T-helper 1 cell treated with Interleukin-12 subunit alpha and Interleukin-12 subunit beta and Interleukin-4 antibody, amounts not matched to agents 30 μg/mL and 1 μg/mL, for 36 hours (primary cell): ENCODE data around the gene SLC13A2.

Experiments used
- H3K27ac Mint-ChIP-seq: one replicate; pipeline ENCODE4 v1.8.0; 2021; ENCODE audit warnings: mild to moderate bottlenecking, mixed read lengths
- H3K27me3 Mint-ChIP-seq: one replicate; pipeline ENCODE4 v1.8.0; 2021; ENCODE audit warnings: low read depth, mixed read lengths
- H3K36me3 Mint-ChIP-seq: one replicate; pipeline ENCODE4 v1.8.0; 2021; ENCODE audit warnings: low read depth, mixed read lengths
- H3K4me1 Mint-ChIP-seq: one replicate; pipeline ENCODE4 v1.8.0; 2021; ENCODE audit warnings: low read depth, mixed read lengths
- H3K4me3 Mint-ChIP-seq: one replicate; pipeline ENCODE4 v1.8.0; 2021; ENCODE audit warnings: mild to moderate bottlenecking, moderate library complexity, mixed read lengths
- H3K9me3 Mint-ChIP-seq: one replicate; pipeline ENCODE4 v1.8.0; 2021; ENCODE audit warnings: mixed read lengths

The SLC13A2 gene

DNA sequence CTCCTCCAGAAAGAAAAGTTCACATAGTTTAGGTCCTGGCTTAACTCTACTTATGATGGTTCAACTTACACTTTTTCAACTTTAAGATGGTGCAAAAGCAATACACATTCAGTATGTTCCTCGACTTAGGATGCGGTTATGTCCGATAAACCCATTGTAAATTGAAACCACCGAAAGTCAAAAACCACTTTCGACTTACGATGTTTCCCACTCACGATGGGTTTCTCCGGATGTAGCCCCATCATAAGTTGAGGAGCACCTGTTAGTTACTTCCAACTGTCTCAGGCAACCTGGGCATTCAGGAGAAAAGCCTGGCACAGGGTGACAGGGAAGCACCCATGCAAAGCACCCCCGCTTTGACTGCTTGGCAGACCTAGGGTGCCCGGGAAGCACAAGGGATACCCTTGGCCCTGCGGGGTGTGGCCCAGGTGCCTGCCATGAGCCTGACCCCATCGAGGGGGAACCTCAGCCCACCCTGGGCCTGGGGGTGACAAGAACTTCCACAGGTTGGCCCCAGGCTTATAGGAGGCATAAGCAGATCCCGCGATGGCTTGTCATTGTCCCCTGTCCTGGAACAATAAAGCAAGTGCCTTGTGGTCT, 65.0 kb downstream of the SLC13A2 start:
- H3K4me1 Mint-ChIP-seq: no peaks in the 10 kb centered on the region
- no peaks in the 10 kb centered on the region for H3K27me3 Mint-ChIP-seq
- no peak overlapping the region for H3K4me3 Mint-ChIP-seq
- no peaks in the 10 kb centered on the region for H3K36me3 Mint-ChIP-seq
- H3K27ac Mint-ChIP-seq: no peak overlapping the region
- H3K9me3 Mint-ChIP-seq: no peaks in the 10 kb centered on the region

DNA sequence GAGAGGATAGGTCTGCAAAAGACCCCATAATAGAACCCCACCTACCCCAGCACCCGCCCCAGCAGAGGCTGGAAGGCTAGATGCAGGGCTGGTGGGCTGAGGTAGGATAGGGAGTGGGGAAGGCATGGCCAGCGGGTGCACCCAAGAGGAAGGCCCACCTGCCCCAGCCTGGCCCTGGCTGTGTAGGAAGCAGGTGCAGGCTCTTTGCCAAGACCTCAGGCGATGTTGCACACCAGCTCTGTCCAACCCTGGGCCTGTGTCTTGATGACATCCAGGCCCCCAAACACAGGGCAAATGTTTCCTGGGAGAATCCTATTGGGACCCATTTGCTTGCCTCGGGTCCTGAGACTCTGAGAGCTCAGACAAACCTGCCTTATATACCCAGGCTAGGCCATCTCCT, 66.8 kb downstream of the SLC13A2 start:
- H3K27me3 Mint-ChIP-seq: no peaks in the 10 kb centered on the region
- H3K36me3 Mint-ChIP-seq: peaks cover 1% of the 10 kb centered on the region
- no peak overlapping the region for H3K27ac Mint-ChIP-seq
- no peak overlapping the region for H3K4me3 Mint-ChIP-seq
- H3K9me3 Mint-ChIP-seq: no peaks in the 10 kb centered on the region
- H3K4me1 Mint-ChIP-seq: no peaks in the 10 kb centered on the region

DNA sequence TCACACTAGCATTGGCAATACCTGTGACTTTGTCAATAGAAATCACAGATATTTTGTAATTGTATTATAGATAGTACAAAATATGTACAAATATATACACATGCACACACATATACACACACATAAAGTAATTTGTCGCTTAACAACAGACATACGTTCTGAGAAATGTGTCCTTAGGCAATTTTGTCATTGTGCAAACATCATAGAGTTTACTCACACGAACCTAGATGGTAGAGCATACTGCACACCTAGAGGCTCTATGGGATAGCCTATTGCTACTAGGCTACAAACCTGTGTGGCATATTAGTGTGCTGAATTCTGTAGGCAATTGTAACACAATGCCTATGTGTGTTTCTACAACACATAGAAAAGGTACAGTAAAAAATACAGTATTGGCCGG, 68.0 kb downstream of the SLC13A2 start:
- no peak overlapping the region for H3K27ac Mint-ChIP-seq
- H3K4me1 Mint-ChIP-seq: peaks cover 2% of the 10 kb centered on the region
- H3K27me3 Mint-ChIP-seq: no peaks in the 10 kb centered on the region
- H3K36me3 Mint-ChIP-seq: peaks cover 5% of the 10 kb centered on the region
- no peaks in the 10 kb centered on the region for H3K9me3 Mint-ChIP-seq
- H3K4me3 Mint-ChIP-seq: no peak overlapping the region

DNA sequence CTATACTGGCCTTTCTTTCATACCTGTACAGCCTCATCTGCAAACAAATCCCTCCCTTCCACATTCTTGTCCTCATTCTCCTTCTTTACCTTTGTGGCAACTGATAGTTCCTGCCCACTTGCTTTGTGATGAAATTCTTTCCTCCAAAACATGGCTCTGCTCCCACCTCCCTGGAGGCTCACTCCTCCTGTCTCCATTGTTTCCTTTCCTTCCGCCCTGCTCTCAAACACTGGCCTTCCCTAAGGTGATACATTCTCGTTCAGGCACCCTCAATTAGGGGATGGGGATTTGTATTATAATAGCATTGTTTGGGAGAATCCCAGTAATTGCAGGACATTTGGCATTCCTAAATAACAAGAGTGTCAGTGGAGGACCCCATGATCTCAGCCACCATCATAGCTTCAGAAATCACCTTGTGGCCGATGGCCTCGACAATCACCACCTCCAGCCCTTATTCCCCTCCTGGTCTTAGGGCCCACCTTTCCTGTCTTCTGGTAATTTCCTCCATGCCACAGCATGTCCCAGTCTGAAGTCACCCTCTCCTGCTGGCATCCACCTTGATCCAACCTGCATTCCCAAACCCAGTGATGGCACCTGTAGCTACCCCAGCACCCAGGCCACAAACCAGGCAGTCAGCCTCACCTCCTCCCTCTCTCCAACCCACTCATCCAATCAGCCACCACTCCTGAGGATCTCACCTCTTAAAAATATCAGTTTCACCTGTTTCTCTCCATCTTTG, 71.1 kb downstream of the SLC13A2 start:
- Mint-ChIP-seq H3K27ac (no peak overlapping the region), H3K36me3 (peaks cover 18% of the 10 kb centered on the region), H3K9me3 (no peaks in the 10 kb centered on the region), H3K4me1 (peaks cover 21% of the 10 kb centered on the region), H3K27me3 (no peaks in the 10 kb centered on the region), H3K4me3 (no peak overlapping the region)

DNA sequence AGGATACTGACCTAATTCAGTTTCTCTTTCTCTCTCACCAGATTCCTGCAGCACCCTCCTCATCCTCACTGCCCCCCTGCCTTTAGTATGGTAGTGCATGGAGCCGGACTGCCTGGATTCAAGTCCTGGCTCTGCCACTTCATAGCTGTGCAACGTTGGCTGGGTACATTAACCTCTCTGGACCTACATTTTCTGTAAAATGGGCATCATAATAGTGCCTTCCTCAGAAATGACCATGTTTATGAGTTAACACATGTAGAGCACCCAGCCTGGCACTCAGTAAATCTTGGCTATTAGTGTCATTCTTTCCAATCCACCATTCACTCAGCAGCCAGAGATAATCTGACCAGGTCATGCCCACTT, 71.7 kb downstream of the SLC13A2 start:
- Mint-ChIP-seq H3K27ac (no peak overlapping the region), H3K4me3 (no peak overlapping the region), H3K27me3 (no peaks in the 10 kb centered on the region), H3K4me1 (peaks cover 25% of the 10 kb centered on the region), H3K36me3 (peaks cover 18% of the 10 kb centered on the region), H3K9me3 (no peaks in the 10 kb centered on the region)

DNA sequence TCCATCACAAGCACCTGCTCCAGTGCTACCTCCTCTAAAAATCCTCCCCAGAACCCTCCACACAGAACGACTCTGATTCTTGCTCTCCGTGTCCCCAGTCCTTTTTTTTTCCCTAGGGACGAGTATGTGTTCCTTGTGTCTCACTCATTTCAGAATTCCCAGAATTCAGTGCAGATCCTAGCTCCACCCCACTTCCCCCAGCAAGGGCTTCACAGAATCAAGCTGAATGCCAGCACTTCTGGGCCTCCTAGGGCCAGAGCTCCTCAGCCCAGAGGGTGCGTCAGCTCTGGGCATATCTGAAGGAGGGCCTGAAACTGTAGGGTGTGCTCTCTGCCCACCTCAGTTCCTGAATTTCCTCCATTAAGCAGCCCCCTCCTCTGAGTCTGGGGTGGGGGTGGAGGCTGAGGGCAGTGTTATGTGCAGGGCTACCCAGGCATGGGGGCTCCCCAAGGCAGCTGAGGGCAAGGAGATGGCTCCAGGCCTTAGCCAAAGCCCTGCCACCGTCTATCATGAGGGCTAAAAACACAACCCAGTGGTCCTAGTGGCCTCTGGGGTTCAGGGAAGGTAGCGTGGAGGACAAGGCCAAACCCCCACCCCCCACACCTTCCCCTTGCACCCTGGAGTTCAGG, 72.5 kb downstream of the SLC13A2 start:
- Mint-ChIP-seq H3K9me3 (no peaks in the 10 kb centered on the region), H3K36me3 (peaks cover 18% of the 10 kb centered on the region), H3K27ac (peak overlapping the region; percentile 7), H3K4me1 (peaks cover 33% of the 10 kb centered on the region), H3K4me3 (no peak overlapping the region), H3K27me3 (no peaks in the 10 kb centered on the region)

DNA sequence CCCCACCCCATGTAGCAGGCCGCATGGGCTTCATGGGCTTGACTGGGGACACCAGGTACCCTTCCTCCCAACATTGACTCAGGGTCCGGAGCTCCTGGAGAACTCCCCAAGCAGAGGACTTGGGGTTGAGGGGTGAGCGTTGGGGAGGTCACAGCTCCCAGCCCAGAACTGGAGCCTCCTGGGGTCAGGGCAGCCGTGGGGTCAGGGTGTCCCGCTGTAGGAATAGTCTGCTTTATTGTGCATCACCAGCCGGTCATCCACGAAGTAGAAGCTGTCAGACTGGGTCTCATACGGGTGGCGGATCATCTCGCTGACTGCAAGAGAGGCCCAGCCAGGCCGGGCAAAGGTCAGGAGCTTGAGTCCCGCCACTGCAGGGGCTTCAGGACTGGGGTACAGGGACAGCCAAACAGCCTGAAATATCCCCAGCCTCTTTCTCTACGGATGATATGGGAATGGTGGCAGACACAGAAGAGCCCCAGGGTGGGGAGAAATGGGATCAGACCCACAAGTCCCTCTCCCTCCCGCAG, 73.7 kb downstream of the SLC13A2 start:
- no peaks in the 10 kb centered on the region for H3K27me3 Mint-ChIP-seq
- H3K4me3 Mint-ChIP-seq: peak overlapping the region; percentile 23
- H3K9me3 Mint-ChIP-seq: no peaks in the 10 kb centered on the region
- peaks cover 41% of the 10 kb centered on the region for H3K4me1 Mint-ChIP-seq
- peaks cover 20% of the 10 kb centered on the region for H3K36me3 Mint-ChIP-seq
- H3K27ac Mint-ChIP-seq: peak overlapping the region; percentile 98
